Stimulated activated CD8-positive, alpha-beta memory T cell treated with anti-CD3 and anti-CD28 coated beads, Interleukin-15, amount 100 ng/mL, for 4 hours (primary cell): ENCODE data around the gene MYO1B.

Source experiments
- DNase-seq, 2 donors: peaks; one replicate each; pipeline ENCODE4 v3.0.0-alpha.2; 2020; ENCODE audit warnings: low read depth in 2 of 2

MYO1B gene

GRCh38 chr2:191321861-191322662 lies 76.9 kb downstream of the MYO1B start:
- no peak for DNase-seq

DNA sequence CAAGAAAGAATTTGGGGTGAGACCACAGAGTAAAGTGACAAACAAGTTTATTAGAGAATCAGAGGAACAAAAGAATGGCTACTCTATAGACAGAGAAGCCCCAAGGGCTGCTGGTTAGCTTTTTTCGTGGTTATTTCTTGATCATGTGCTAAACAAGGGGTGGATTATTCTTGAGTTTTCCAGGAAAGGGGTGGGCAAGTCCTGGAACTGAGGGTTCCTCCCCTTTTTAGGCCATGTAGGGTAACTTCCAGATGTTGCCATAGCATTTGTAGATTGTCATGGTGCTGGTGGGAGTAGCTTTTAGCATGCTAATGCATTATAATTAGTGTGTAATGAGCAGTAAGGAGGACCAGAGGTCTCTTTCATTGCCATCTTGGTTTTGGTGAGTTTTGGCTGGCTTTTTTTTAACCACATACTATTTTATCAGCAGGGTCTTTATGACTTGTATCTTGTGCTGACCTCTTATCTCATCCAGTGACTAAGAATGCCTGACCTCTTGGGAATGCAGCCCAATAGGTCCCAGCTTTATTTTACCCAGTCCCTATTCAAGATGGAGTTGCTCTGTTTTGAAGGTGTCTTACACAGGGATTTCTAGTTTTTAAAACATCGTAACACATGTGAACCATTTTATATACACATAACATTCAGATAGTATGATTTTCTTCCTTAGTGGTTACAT lies 77.8 kb downstream of the MYO1B start:
- no peak for DNase-seq

- DNase-seq = no peak
Measured at GRCh38 chr2:191325651-191326365, 80.6 kb downstream of the MYO1B start.

- no peak for DNase-seq
Measured at GRCh38 chr2:191327484-191327883, 82.3 kb downstream of the MYO1B start.

DNA sequence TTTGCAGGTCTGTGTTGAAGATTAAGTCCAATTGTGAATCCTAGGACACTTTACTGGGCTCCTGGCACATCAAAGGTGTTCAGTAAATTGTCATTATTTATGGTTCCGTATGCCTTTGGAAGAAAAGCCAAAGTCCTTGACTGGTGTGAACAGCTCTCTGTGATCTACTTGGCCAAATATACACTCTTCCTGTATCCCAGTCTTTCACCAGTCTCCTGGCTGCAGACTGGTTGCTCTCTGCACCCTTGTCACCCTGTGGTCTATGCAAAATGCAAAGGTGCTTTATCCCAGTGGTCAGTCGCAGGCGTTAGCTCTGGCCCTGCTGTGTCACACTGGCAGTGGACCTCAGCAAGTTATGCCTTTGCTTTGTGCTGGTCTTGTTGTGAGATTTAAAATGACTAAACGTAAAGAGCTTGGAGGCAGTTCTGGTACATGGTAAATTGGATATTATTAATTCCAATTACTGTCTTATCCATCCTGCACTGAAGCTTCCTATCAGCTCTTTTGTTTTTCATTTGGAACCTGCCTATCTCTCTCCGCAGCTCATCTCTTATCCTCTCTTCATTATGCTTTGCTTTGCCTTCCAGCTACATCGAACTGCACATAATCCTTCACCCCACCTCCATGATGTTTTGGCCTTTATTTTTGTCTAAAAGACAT lies 83.1 kb downstream of the MYO1B start:
- DNase-seq = no peak

GRCh38 chr2:191329841-191330240 lies 84.6 kb downstream of the MYO1B start:
- DNase-seq = no peak

DNA sequence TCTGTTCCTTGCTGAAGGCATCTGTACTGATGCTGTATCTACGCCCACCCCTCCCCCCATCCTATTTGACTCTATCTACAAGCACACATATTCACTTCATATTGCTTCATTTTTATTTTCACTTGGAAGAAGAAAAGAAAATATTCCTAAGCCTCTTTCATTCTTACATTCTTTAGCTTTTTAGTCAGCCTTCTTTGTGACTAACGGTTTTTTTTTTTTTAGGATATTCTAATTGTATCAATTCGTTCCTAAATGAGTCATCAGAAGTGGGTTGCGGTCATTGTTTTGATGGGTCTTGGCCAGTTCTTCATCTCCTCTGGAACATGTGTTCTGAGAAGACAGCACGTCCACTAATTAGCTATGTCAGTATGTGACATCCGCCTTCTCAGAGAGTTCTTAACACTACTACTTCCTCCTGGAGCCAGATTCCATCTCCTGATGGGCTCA lies 88.7 kb downstream of the MYO1B start:
- no peak for DNase-seq

DNA sequence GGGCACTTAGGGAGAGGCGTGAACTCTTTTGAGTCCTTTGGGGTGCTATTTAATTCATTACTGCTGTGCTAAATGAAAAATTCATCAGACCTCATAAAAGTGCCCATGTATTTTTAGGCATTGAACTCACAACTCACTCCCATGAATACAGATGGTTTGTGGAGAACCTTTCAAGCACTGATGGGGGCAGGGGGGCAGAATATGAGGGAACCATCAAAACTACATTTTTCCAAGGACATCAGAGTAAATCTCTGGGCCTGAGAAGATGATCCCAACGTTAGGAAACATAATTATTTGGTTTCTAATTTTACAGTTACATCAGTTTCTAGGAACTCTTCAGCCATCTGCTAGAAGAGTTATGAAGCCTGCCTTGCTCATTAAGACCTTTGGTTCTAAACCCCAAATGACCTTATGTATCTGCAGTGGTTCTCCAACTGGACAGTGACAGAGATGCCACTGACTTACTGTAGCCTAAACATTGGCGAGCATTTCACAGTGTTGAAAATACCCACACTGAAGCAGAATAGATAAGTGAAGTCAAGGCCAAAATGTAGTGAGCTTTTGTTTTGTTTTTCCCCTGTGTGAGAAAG lies 90.8 kb downstream of the MYO1B start:
- no peak for DNase-seq

GRCh38 chr2:191341436-191341835 lies 96.2 kb downstream of the MYO1B start:
- DNase-seq = no peak

- no peak for DNase-seq
Measured at GRCh38 chr2:191343796-191344338, 98.7 kb downstream of the MYO1B start.

- no peak for DNase-seq
Measured at GRCh38 chr2:191345788-191346187, 100.6 kb downstream of the MYO1B start.

DNA sequence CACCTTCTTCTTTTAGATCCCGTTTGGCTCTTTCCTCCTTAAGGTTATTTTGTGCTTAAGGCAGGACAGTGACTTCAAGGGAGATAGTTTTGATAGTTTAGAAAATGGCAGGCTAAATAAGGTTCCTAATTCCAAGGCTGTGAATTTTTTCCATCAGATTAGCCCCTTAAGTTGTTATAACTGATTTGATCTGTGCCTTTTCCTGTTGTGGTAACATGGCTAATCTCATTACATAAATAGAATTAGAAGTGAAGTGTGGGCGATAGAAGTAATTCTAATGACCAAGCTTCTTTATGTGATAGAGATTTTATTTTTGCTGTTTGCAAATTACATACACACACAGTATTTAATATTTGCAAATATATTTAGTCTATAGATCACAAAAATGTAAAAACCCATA lies 102.0 kb downstream of the MYO1B start:
- DNase-seq = no peak

GRCh38 chr2:191347881-191348280 lies 102.7 kb downstream of the MYO1B start:
- no peak for DNase-seq

- DNase-seq = no peak
Measured at GRCh38 chr2:191349990-191350389, 104.8 kb downstream of the MYO1B start.

DNA sequence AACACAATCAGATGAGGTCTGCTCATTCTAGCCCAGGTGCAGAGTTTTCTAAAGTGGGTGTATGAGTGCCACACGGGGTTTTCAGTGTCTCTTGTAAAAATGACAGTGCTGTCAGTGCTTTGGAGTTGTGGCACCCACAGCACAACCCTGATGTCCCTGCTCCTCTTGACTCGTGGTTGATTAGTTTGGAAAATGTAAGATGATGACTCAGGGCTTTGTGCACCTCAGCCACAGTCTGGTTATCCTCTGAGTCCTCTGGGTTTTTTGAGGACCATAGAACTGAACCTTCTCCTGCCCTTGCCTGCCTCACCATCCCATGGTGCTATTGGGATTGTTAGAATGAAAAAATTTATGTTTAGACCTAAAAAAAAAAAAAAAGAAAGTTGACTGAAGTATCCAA lies 105.6 kb downstream of the MYO1B start:
- no peak for DNase-seq

DNA sequence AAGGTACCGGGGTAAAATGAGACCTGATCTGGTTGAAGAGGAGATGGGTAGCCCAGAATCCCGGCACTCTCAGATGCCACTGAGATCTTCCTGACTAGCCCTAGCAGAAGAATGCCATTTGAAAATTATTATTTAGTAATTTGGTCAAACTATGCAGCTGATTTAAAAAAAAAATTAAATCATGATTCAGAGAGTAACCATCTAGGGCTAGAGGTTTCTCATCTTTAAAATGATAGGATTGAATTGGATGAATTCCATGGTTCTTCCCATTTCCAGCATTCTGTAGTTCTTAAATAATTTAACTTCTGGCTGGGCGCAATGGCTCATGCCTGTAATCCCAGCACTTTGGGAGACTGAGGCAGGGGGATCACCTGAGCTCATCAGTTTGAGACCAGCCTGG lies 106.1 kb downstream of the MYO1B start:
- DNase-seq = no peak

- DNase-seq = no peak
Measured at GRCh38 chr2:191351921-191352320, 106.7 kb downstream of the MYO1B start.

DNA sequence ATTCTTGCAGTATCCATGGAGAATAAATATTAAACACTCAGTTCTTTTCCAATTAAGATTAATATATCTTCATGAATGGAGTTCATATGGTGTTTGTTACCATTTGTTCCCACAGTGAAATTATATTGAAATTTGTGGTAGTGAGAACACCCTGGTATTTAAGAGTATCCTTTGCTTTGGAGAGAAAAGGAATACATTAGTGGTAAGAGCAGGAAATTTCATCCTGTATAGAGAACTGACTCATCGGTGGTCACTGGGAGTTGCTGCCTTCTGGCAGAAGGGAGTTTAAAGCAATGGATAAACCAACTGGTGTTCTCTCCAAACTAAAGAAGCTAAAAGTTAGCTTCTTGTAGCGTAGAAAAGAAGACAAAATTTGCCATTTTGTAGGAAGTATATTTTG lies 107.3 kb downstream of the MYO1B start:
- no peak for DNase-seq

- DNase-seq = no peak
Measured at GRCh38 chr2:191355170-191355758, 110.1 kb downstream of the MYO1B start.

DNA sequence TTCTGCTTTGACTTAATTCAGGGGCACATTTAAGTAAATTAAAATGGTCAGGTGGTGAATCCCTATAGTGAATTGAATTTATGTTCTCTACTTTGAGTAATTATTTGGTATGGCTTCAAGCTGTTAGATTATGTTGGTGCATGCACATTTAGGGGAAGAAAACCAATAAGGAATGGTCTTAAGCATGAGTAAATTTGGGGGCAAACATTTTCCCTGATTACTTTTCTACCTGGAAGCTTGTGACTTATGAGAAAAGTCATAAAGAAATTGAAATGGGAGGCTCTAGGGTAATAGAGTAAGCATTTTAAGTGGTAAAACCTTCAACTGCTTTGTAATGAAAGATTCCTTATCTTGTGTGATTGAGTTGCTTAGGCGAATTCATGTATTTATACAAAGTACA lies 112.5 kb downstream of the MYO1B start:
- no peak for DNase-seq
